ENCODE data around the gene NDUFA1.

DNA sequence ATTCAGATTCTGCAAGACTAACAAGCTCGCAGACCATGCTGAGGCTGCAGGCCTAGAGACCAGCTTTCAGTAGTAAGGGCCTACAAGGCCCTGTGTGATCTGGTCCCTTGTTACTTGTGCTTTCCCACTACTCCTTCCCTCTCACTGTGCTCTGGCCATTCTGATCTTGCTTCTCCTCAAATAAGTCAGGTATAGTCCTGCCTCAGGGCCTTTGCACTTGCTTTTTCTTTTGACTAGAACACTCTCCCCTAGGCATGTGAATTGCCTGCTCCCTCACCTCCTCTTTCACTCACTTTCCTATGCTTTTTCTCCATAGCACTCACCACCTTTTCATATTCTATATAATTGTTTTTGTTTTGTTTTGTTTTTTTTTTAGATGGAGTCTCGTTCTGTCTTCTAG, 46.2 kb downstream of the NDUFA1 start:
- TF ChIP-seq, protein P1, sequence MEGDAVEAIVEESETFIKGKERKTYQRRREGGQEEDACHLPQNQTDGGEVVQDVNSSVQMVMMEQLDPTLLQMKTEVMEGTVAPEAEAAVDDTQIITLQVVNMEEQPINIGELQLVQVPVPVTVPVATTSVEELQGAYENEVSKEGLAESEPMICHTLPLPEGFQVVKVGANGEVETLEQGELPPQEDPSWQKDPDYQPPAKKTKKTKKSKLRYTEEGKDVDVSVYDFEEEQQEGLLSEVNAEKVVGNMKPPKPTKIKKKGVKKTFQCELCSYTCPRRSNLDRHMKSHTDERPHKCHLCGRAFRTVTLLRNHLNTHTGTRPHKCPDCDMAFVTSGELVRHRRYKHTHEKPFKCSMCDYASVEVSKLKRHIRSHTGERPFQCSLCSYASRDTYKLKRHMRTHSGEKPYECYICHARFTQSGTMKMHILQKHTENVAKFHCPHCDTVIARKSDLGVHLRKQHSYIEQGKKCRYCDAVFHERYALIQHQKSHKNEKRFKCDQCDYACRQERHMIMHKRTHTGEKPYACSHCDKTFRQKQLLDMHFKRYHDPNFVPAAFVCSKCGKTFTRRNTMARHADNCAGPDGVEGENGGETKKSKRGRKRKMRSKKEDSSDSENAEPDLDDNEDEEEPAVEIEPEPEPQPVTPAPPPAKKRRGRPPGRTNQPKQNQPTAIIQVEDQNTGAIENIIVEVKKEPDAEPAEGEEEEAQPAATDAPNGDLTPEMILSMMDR (IDR thresholded peaks at IDR 0.05; ENCODE audit: low read length) = no peak
- no peak for TF ChIP-seq EZH2 (IDR thresholded peaks at IDR 0.05; ENCODE audit: borderline replicate concordance, low read length)
